HG03097 (cell line): Measurements from ENCODE around the gene ATP5F1A.

Experiments used
- ATAC-seq: cut with Tn5 transposase; IDR thresholded peaks from one replicate; pipeline ENCODE4 v1.9.1; 2021; ENCODE audit not compliant: unreplicated experiment, low FRiP score

ATP5F1A gene

GRCh38 chr18:46073474-46074331 is 24.4 kb downstream of the ATP5F1A start:
- no peak for ATAC-seq

GRCh38 chr18:46072959-46073358 is 25.1 kb downstream of the ATP5F1A start:
- no peak for ATAC-seq

- ATAC-seq = no peak
These were observed 25.7 kb downstream of the ATP5F1A start for GRCh38 chr18:46072376-46072867.

- ATAC-seq = peak; percentile 52
These were observed 26.3 kb downstream of the ATP5F1A start, which contains the start of gene PSTPIP2 for GRCh38 chr18:46071653-46072375. Gene PSTPIP2 (minus strand): TSS chr18:46072260. CDS start chr18:46072188, 72 bp downstream.

- no peak for ATAC-seq
These were observed 27.1 kb downstream of the ATP5F1A start for GRCh38 chr18:46070815-46071652.

GRCh38 chr18:46070232-46070631 is 27.9 kb downstream of the ATP5F1A start:
- ATAC-seq = no peak

GRCh38 chr18:46069524-46069923 is 28.6 kb downstream of the ATP5F1A start:
- ATAC-seq = no peak

- ATAC-seq = no peak
These were observed 29.3 kb downstream of the ATP5F1A start for GRCh38 chr18:46068763-46069162.

- ATAC-seq = no peak
These were observed 30.6 kb downstream of the ATP5F1A start for GRCh38 chr18:46067438-46068007.

GRCh38 chr18:46062781-46063180 is 35.3 kb downstream of the ATP5F1A start:
- no peak for ATAC-seq

- no peak for ATAC-seq
These were observed 36.3 kb downstream of the ATP5F1A start for GRCh38 chr18:46061796-46062195.

GRCh38 chr18:46061387-46061786 is 36.7 kb downstream of the ATP5F1A start:
- no peak for ATAC-seq

- no peak for ATAC-seq
These were observed 37.7 kb downstream of the ATP5F1A start for GRCh38 chr18:46060359-46060841.

GRCh38 chr18:46055838-46056230 is 42.3 kb downstream of the ATP5F1A start:
- ATAC-seq = no peak

GRCh38 chr18:46054956-46055837 is 42.9 kb downstream of the ATP5F1A start:
- no peak for ATAC-seq

- no peak for ATAC-seq
These were observed 44.6 kb downstream of the ATP5F1A start for GRCh38 chr18:46053368-46054095.

GRCh38 chr18:46051731-46052461 is 46.2 kb downstream of the ATP5F1A start:
- no peak for ATAC-seq

- ATAC-seq = no peak
These were observed 47.8 kb downstream of the ATP5F1A start for GRCh38 chr18:46050268-46050667.
